T-helper 1 cell treated with Interleukin-12 subunit alpha and Interleukin-12 subunit beta and Interleukin-4 antibody, amounts not matched to agents 30 μg/mL and 1 μg/mL, for 36 hours (primary cell): Measurements from ENCODE around the gene REELD1.

Source experiments
- H3K27ac Mint-ChIP-seq: one replicate; pipeline ENCODE4 v1.8.0; 2021; ENCODE audit warnings: mild to moderate bottlenecking, mixed read lengths
- H3K27me3 Mint-ChIP-seq: one replicate; pipeline ENCODE4 v1.8.0; 2021; ENCODE audit warnings: low read depth, mixed read lengths
- H3K36me3 Mint-ChIP-seq: one replicate; pipeline ENCODE4 v1.8.0; 2021; ENCODE audit warnings: low read depth, mixed read lengths
- H3K4me1 Mint-ChIP-seq: one replicate; pipeline ENCODE4 v1.8.0; 2021; ENCODE audit warnings: low read depth, mixed read lengths
- H3K4me3 Mint-ChIP-seq: one replicate; pipeline ENCODE4 v1.8.0; 2021; ENCODE audit warnings: mild to moderate bottlenecking, moderate library complexity, mixed read lengths
- H3K9me3 Mint-ChIP-seq: one replicate; pipeline ENCODE4 v1.8.0; 2021; ENCODE audit warnings: mixed read lengths

REELD1 gene

GRCh38 chr4:146214238-146214637 is at the start of gene REELD1:
Gene REELD1, plus strand, starts transcription at chr4:146214538. Its CDS starts 2,415 bp downstream, at chr4:146216953.
- H3K9me3 Mint-ChIP-seq = no peaks in the 10 kb centered on the region
- H3K36me3 Mint-ChIP-seq = no peaks in the 10 kb centered on the region
- no peak within 1 kb of the TSS for H3K4me3 Mint-ChIP-seq
- no peaks in the 10 kb centered on the region for H3K4me1 Mint-ChIP-seq
- no peaks in the 10 kb centered on the region for H3K27me3 Mint-ChIP-seq
- no peak within 1 kb of the TSS for H3K27ac Mint-ChIP-seq

GRCh38 chr4:146165221-146165620 is 49.1 kb upstream of the REELD1 start:
- Mint-ChIP-seq H3K36me3 (no peaks in the 10 kb centered on the region), H3K9me3 (peaks cover 10% of the 10 kb centered on the region), H3K4me1 (no peaks in the 10 kb centered on the region), H3K27ac (no peak overlapping the region), H3K4me3 (no peak overlapping the region), H3K27me3 (no peaks in the 10 kb centered on the region)

GRCh38 chr4:146165840-146166239 is 48.5 kb upstream of the REELD1 start:
- no peaks in the 10 kb centered on the region for H3K4me1 Mint-ChIP-seq
- H3K27ac Mint-ChIP-seq = no peak overlapping the region
- H3K36me3 Mint-ChIP-seq = no peaks in the 10 kb centered on the region
- H3K4me3 Mint-ChIP-seq = no peak overlapping the region
- H3K27me3 Mint-ChIP-seq = no peaks in the 10 kb centered on the region
- peaks cover 9% of the 10 kb centered on the region for H3K9me3 Mint-ChIP-seq

- H3K27ac Mint-ChIP-seq = no peak overlapping the region
- no peaks in the 10 kb centered on the region for H3K36me3 Mint-ChIP-seq
- H3K4me1 Mint-ChIP-seq = peaks cover 3% of the 10 kb centered on the region
- no peak overlapping the region for H3K4me3 Mint-ChIP-seq
- no peaks in the 10 kb centered on the region for H3K9me3 Mint-ChIP-seq
- H3K27me3 Mint-ChIP-seq = no peaks in the 10 kb centered on the region
These were observed 44.2 kb upstream of the REELD1 start for GRCh38 chr4:146170149-146170548.

- Mint-ChIP-seq H3K9me3 (no peaks in the 10 kb centered on the region), H3K27ac (peak within 1 kb of the TSS; percentile 79)
These were observed 38.5 kb upstream of the REELD1 start, which contains the start of gene LSM6 for GRCh38 chr4:146175541-146176453. Gene LSM6, plus strand, starts transcription at chr4:146175718. Its CDS starts 7,204 bp downstream, at chr4:146182922.

GRCh38 chr4:146176891-146177290 is 37.4 kb upstream of the REELD1 start:
- H3K4me1 Mint-ChIP-seq = peaks cover 39% of the 10 kb centered on the region
- peak overlapping the region; percentile 86 for H3K4me3 Mint-ChIP-seq

More at GRCh38 chr4:146175541-146176453, 38.5 kb upstream of the REELD1 start, which contains the start of gene LSM6:
- peaks cover 37% of the 10 kb centered on the region for H3K4me1 Mint-ChIP-seq
- H3K27me3 Mint-ChIP-seq = no peaks in the 10 kb centered on the region
- peaks cover 2% of the 10 kb centered on the region for H3K36me3 Mint-ChIP-seq
- peak within 1 kb of the TSS; percentile 86 for H3K4me3 Mint-ChIP-seq

GRCh38 chr4:146178126-146178525 is 36.2 kb upstream of the REELD1 start:
- no peak overlapping the region for H3K27ac Mint-ChIP-seq
- H3K36me3 Mint-ChIP-seq = peaks cover 4% of the 10 kb centered on the region
- H3K4me1 Mint-ChIP-seq = peaks cover 42% of the 10 kb centered on the region
- no peak overlapping the region for H3K4me3 Mint-ChIP-seq
- no peaks in the 10 kb centered on the region for H3K9me3 Mint-ChIP-seq
- H3K27me3 Mint-ChIP-seq = no peaks in the 10 kb centered on the region

More at GRCh38 chr4:146176891-146177290, 37.4 kb upstream of the REELD1 start:
- Mint-ChIP-seq H3K36me3 (peaks cover 2% of the 10 kb centered on the region), H3K27me3 (no peaks in the 10 kb centered on the region), H3K27ac (peak overlapping the region; percentile 37), H3K9me3 (no peaks in the 10 kb centered on the region)

- peaks cover 4% of the 10 kb centered on the region for H3K36me3 Mint-ChIP-seq
- no peak overlapping the region for H3K4me3 Mint-ChIP-seq
- H3K4me1 Mint-ChIP-seq = peaks cover 43% of the 10 kb centered on the region
- no peaks in the 10 kb centered on the region for H3K27me3 Mint-ChIP-seq
- H3K27ac Mint-ChIP-seq = no peak overlapping the region
- H3K9me3 Mint-ChIP-seq = no peaks in the 10 kb centered on the region
These were observed 34.5 kb upstream of the REELD1 start for GRCh38 chr4:146179784-146180370.

GRCh38 chr4:146182443-146182842 is 31.9 kb upstream of the REELD1 start:
- Mint-ChIP-seq H3K27ac (no peak overlapping the region), H3K4me1 (peaks cover 36% of the 10 kb centered on the region), H3K27me3 (no peaks in the 10 kb centered on the region), H3K9me3 (no peaks in the 10 kb centered on the region), H3K36me3 (peaks cover 18% of the 10 kb centered on the region), H3K4me3 (no peak overlapping the region)

GRCh38 chr4:146183209-146183608 is 31.1 kb upstream of the REELD1 start:
- H3K27ac Mint-ChIP-seq = no peak overlapping the region
- no peak overlapping the region for H3K4me3 Mint-ChIP-seq
- peaks cover 30% of the 10 kb centered on the region for H3K4me1 Mint-ChIP-seq
- no peaks in the 10 kb centered on the region for H3K9me3 Mint-ChIP-seq
- H3K27me3 Mint-ChIP-seq = no peaks in the 10 kb centered on the region
- peaks cover 23% of the 10 kb centered on the region for H3K36me3 Mint-ChIP-seq

- peaks cover 13% of the 10 kb centered on the region for H3K4me1 Mint-ChIP-seq
- no peak overlapping the region for H3K4me3 Mint-ChIP-seq
- H3K36me3 Mint-ChIP-seq = peaks cover 33% of the 10 kb centered on the region
- H3K9me3 Mint-ChIP-seq = no peaks in the 10 kb centered on the region
- H3K27me3 Mint-ChIP-seq = no peaks in the 10 kb centered on the region
- H3K27ac Mint-ChIP-seq = no peak overlapping the region
These were observed 28.3 kb upstream of the REELD1 start for GRCh38 chr4:146186041-146186440.

GRCh38 chr4:146186596-146186995 is 27.7 kb upstream of the REELD1 start:
- Mint-ChIP-seq H3K27me3 (no peaks in the 10 kb centered on the region), H3K9me3 (no peaks in the 10 kb centered on the region), H3K4me3 (no peak overlapping the region), H3K27ac (no peak overlapping the region), H3K4me1 (peaks cover 11% of the 10 kb centered on the region), H3K36me3 (peaks cover 38% of the 10 kb centered on the region)

- no peak overlapping the region for H3K4me3 Mint-ChIP-seq
- peaks cover 39% of the 10 kb centered on the region for H3K36me3 Mint-ChIP-seq
- no peak overlapping the region for H3K27ac Mint-ChIP-seq
- H3K9me3 Mint-ChIP-seq = no peaks in the 10 kb centered on the region
- no peaks in the 10 kb centered on the region for H3K27me3 Mint-ChIP-seq
- H3K4me1 Mint-ChIP-seq = peaks cover 2% of the 10 kb centered on the region
These were observed 23.9 kb upstream of the REELD1 start for GRCh38 chr4:146190456-146190855.

GRCh38 chr4:146191766-146192458 is 22.4 kb upstream of the REELD1 start:
- Mint-ChIP-seq H3K27ac (no peak overlapping the region), H3K4me1 (no peaks in the 10 kb centered on the region), H3K27me3 (no peaks in the 10 kb centered on the region), H3K36me3 (peaks cover 32% of the 10 kb centered on the region), H3K9me3 (no peaks in the 10 kb centered on the region), H3K4me3 (no peak overlapping the region)
